NCI-H82 treated with DMSO at 0.1 percent for 48 hours (cell line): ENCODE measurements around the gene FRY.

Experiments
- DNase-seq: peaks from one replicate; lab custom pipeline; 2025; ENCODE audit not compliant: unreplicated experiment; lab: John Stamatoyannopoulos, UW

FRY gene

DNA sequence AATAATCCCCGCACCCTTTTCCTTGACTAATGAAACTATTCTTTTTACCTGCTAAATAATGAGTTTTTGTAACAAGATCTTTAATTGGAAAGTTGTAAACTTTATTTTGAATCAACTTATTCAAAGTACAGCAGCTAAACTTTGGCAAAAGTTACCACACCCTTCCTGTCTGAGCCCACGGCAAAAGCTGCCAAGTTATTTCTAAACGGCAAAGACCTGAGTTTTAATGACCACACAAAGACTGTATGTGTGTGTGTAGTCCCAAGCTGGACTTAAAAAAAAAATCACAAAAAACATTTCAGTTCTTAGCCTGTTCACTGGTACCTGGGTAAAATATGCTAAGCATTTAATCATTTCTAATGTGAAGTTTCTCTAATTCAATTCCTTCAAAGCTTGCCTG, 222.8 kb downstream of the FRY start:
- DNase-seq, result no peak

- no peak for DNase-seq
Observed at GRCh38 chr13:32254916-32255723, 223.5 kb downstream of the FRY start.

DNA sequence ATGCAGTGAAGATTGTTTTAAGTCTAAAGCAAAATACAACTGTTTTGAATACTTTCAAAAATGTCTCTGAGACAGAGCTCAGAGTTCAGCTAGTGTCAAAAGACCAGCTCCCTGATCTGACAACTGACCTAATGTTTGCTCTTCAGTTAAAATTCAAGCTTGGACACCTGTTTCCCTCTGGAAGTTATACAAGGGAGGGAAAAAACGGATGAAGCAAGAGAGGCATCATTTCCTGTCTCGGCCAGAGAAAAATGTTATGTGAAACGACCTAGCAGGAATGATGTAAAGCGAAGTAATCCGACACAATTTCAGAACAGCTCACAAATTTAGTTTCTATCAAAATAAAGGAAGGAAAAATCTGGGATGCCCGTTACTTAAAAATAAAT, 224.1 kb downstream of the FRY start:
- DNase-seq, result no peak

GRCh38 chr13:32256243-32256642, 224.7 kb downstream of the FRY start:
- DNase-seq, result no peak

- no peak for DNase-seq
Observed at GRCh38 chr13:32257649-32258048, 226.1 kb downstream of the FRY start.

GRCh38 chr13:32259116-32259515, 227.5 kb downstream of the FRY start:
- no peak for DNase-seq

- DNase-seq, result no peak
Observed at GRCh38 chr13:32261567-32261966, 230.0 kb downstream of the FRY start.

- no peak for DNase-seq
Observed at GRCh38 chr13:32262165-32262564, 230.6 kb downstream of the FRY start.

- no peak for DNase-seq
Observed at GRCh38 chr13:32262619-32263018, 231.0 kb downstream of the FRY start.

DNA sequence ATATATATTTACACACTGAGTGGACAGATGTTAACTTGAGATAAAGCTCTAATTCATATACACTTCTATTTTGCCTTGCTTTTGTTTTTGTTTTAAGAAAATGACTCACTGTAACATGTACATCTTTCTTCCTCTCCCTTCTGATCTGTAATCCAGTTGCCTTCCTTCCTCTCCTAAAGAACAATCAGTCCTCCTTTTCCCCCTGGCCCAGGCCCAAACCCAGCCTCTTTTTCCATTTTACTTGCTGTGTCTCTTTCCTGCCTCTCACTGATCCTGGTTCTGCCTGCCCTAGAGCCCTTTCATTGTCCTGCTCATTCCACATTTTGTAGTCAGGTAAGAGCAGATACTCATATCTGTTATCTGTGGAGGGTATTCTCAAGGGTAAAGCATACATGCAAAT, 232.8 kb downstream of the FRY start:
- DNase-seq, result no peak

- DNase-seq, result no peak
Observed at GRCh38 chr13:32265726-32266125, 234.2 kb downstream of the FRY start.

- no peak for DNase-seq
Observed at GRCh38 chr13:32266130-32266529, 234.6 kb downstream of the FRY start.

- no peak for DNase-seq
Observed at GRCh38 chr13:32267836-32268439, 236.4 kb downstream of the FRY start.

DNA sequence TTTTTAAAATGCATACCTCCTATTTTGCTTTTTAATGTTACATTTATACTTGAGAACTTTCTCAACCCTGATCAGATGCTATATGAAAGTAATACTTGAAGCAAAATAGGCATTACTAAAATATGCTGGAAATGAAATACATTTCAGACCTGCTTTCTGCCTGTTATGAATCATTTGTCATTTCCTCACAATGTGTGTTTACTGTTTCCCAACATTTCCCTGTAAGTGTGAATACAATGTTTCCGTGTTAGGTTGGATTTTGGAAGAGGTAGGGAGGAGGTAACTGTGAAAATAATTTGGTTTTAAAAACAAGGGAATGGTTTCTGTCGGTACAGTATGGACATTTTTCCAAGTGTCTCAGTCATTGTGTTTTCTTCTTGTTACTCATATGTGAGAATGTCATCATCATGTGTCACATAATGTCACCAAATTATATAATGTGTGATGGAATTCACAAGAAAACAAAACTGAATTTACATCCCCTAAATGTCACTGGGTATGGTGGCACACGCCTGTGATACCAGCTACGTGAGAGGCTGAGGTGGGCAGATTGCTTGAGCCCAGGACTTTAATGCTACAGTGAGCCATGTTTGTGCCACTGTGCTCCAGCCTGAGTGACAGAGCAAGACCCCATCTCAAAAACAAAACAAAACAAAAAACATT, 240.6 kb downstream of the FRY start:
- DNase-seq, result no peak

GRCh38 chr13:32277839-32278238, 246.3 kb downstream of the FRY start:
- no peak for DNase-seq

DNA sequence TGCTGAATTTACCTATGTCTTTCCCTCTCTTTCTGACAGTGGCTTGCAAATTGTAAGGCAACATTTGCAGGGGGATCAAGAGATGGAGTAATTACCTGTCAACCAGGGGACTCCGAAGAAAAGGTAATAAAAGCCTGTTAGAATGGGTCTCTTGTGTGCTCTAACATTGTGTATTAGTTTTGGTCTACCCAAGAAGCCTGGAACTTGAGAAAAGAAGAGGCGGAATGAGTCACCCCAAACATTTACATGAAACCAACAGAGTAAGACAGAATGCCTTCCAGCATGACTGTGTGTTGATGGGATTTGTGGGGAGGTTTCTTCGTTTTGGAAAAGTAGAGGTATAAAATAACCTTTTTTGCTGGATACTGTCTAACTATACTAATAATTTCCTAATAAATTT, 246.9 kb downstream of the FRY start:
- DNase-seq, result no peak

- DNase-seq, result no peak
Observed at GRCh38 chr13:32281096-32281495, 249.5 kb downstream of the FRY start.

DNA sequence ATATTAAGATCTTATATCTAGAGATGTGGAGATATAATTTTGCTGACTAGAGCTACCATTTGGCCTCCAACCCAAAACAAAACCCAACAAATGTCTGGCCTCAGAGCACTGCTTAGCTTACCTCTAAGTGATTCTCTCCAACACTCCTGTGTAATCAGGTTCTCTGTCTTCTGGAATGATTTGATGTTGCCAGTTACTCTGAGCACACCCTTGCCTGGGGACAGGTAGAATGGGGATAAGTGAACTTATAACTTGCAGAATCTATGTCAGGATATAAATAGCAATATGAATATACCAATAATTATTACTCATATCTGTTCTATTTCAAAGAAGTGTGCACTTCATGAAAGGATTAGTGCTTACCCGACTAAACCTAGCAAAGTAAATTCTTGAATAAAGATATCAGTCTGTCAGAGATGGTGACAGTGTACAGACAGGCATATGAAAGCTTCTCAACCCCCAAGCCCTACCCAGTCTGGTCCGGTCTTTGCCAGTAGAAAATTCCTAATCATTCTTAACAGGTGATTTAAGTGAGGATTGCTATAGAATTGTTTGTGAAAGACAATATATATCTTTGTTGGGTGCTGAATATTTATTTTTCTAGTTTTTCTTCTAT, 250.6 kb downstream of the FRY start:
- DNase-seq, result no peak

- no peak for DNase-seq
Observed at GRCh38 chr13:32284927-32285632, 253.5 kb downstream of the FRY start.

DNA sequence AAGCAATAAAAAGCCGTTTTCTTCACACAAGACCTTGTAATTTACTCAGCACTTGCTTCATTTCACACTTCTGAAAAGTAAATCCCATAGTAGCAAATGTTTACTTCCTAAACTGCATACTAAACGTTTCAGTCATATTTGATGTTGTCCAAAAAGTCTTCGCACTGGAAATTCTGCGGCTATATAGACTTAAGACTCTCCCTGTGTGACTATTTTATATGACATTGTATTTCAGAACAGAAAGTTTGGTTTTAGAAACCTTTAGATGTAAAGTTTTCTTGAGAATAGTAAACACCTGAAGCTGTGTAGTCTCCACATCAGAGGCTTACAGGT, 254.0 kb downstream of the FRY start:
- DNase-seq, result no peak

- no peak for DNase-seq
Observed at GRCh38 chr13:32297206-32297605, 265.6 kb downstream of the FRY start.
